Measurements from ENCODE around the gene RBM12. TPM values are rescaled to one million over a fixed set of nuclear protein-coding genes. Genes with fewer than 3 reads are reported as not detected.

Gene RBM12
- total and polyA plus RNA-seq, 5 donors from 2014 or later: 46.6 to 128 (median 55.3) TPM

GRCh38 chr20:35700625-35701148 lies 36.0 kb upstream of the RBM12 start:
- ATAC-seq (ENCODE audit: low read depth in 2 of 2) (no peak), DNase-seq (no peak)
- no peaks in the 10 kb centered on the region for H3K27me3 ChIP-seq (ENCODE audit: control insufficient read depth, insufficient read depth, low read length)
- Mint-ChIP-seq H3K4me1 (peaks cover 22 to 62% (median 38%) of the 10 kb centered on the region in 4 donors), H3K27me3 (no peaks in the 10 kb centered on the region), H3K9me3 (peaks cover 0 to 1% (median 0%) of the 10 kb centered on the region in 7 donors), H3K27ac (peak overlapping the region in 2 of 3 donors; percentile 78 to 89), H3K4me3 (peak overlapping the region; percentile 90 to 98 (median 94)), H3K36me3 (peaks cover 28% of the 10 kb centered on the region)
- H3K4me1 ChIP-seq (ENCODE audit: control insufficient read depth, insufficient read depth, low read length, poor library complexity, severe bottlenecking): peaks cover 27% of the 10 kb centered on the region
- no peak overlapping the region for H3K4me3 ChIP-seq (ENCODE audit: low read depth, low read length)
- peaks cover 47% of the 10 kb centered on the region for H3K36me3 ChIP-seq (ENCODE audit: control insufficient read depth, insufficient read depth, low read length)
- no peaks in the 10 kb centered on the region for H3K9me3 ChIP-seq (ENCODE audit: control insufficient read depth in 2 of 2, low read length in 2 of 2)
- H3K27ac ChIP-seq (ENCODE audit: insufficient read depth, low read length, poor library complexity, severe bottlenecking): peak overlapping the region; percentile 90

- Histone ChIP-seq H3K27ac (ENCODE audit: insufficient read depth, low read length, poor library complexity, severe bottlenecking) (peak overlapping the region; percentile 90), H3K9me3 (ENCODE audit: control insufficient read depth in 2 of 2, low read length in 2 of 2) (no peaks in the 10 kb centered on the region), H3K4me1 (ENCODE audit: control insufficient read depth, insufficient read depth, low read length, poor library complexity, severe bottlenecking) (peaks cover 27% of the 10 kb centered on the region), H3K36me3 (ENCODE audit: control insufficient read depth, insufficient read depth, low read length) (peaks cover 46% of the 10 kb centered on the region), H3K4me3 (ENCODE audit: low read depth, low read length) (peak overlapping the region; percentile 92), H3K27me3 (ENCODE audit: control insufficient read depth, insufficient read depth, low read length) (no peaks in the 10 kb centered on the region)
- peaks cover 0 to 1% (median 0%) of the 10 kb centered on the region in 7 donors for H3K9me3 Mint-ChIP-seq
- H3K27me3 Mint-ChIP-seq: no peaks in the 10 kb centered on the region
- no peak for DNase-seq
- H3K4me1 Mint-ChIP-seq: peaks cover 22 to 64% (median 40%) of the 10 kb centered on the region in 4 donors
- no peak for ATAC-seq (ENCODE audit: low read depth in 2 of 2)
- peak overlapping the region; percentile 89 to 98 (median 94) for H3K27ac Mint-ChIP-seq
- peak overlapping the region; percentile 90 to 98 (median 94) for H3K4me3 Mint-ChIP-seq
- H3K36me3 Mint-ChIP-seq: peaks cover 33% of the 10 kb centered on the region
These were observed 35.4 kb upstream of the RBM12 start for GRCh38 chr20:35699957-35700624.

- no peaks in the 10 kb centered on the region for H3K9me3 ChIP-seq (ENCODE audit: control insufficient read depth in 2 of 2, low read length in 2 of 2)
- H3K27me3 ChIP-seq (ENCODE audit: control insufficient read depth, insufficient read depth, low read length): no peaks in the 10 kb centered on the region
- DNase-seq (peak; percentile 83 to 90 (median 84)), ATAC-seq (ENCODE audit: low read depth in 2 of 2) (peak; percentile 91)
- H3K4me1 ChIP-seq (ENCODE audit: control insufficient read depth, insufficient read depth, low read length, poor library complexity, severe bottlenecking): peaks cover 27% of the 10 kb centered on the region
- Mint-ChIP-seq H3K27ac (peak within 1 kb of the TSS; percentile 89 to 98 (median 94)), H3K36me3 (peaks cover 27% of the 10 kb centered on the region), H3K27me3 (no peaks in the 10 kb centered on the region), H3K4me1 (peaks cover 22 to 58% (median 37%) of the 10 kb centered on the region in 4 donors), H3K4me3 (peak within 1 kb of the TSS; percentile 90 to 98 (median 94)), H3K9me3 (peaks cover 0 to 1% (median 0%) of the 10 kb centered on the region in 7 donors)
- peak within 1 kb of the TSS; percentile 90 for H3K27ac ChIP-seq (ENCODE audit: insufficient read depth, low read length, poor library complexity, severe bottlenecking)
- peak within 1 kb of the TSS; percentile 92 for H3K4me3 ChIP-seq (ENCODE audit: low read depth, low read length)
- peaks cover 41% of the 10 kb centered on the region for H3K36me3 ChIP-seq (ENCODE audit: control insufficient read depth, insufficient read depth, low read length)
These were observed 34.6 kb upstream of the RBM12 start, which contains the start of the genes NFS1 and ROMO1 for GRCh38 chr20:35699127-35699956. Gene NFS1, minus strand, starts transcription at chr20:35699352. Its CDS starts 64 bp downstream, at chr20:35699288. Gene ROMO1, plus strand, starts transcription at chr20:35699405. Its CDS starts 228 bp downstream, at chr20:35699633.

- H3K27me3 Mint-ChIP-seq: no peaks in the 10 kb centered on the region
- H3K9me3 ChIP-seq (ENCODE audit: control insufficient read depth in 2 of 2, low read length in 2 of 2): no peaks in the 10 kb centered on the region
- H3K27ac Mint-ChIP-seq: peak overlapping the region; percentile 70 to 94 (median 88)
- no peaks in the 10 kb centered on the region for H3K27me3 ChIP-seq (ENCODE audit: control insufficient read depth, insufficient read depth, low read length)
- H3K9me3 Mint-ChIP-seq: peaks cover 0 to 1% (median 0%) of the 10 kb centered on the region in 7 donors
- DNase-seq (peak in 1 of 3 donors; percentile 36), ATAC-seq (ENCODE audit: low read depth in 2 of 2) (peak; percentile 4 to 11)
- H3K36me3 Mint-ChIP-seq: peaks cover 19% of the 10 kb centered on the region
- peaks cover 22 to 52% (median 36%) of the 10 kb centered on the region in 4 donors for H3K4me1 Mint-ChIP-seq
- peaks cover 37% of the 10 kb centered on the region for H3K36me3 ChIP-seq (ENCODE audit: control insufficient read depth, insufficient read depth, low read length)
- peak overlapping the region; percentile 90 to 98 (median 94) for H3K4me3 Mint-ChIP-seq
- H3K4me1 ChIP-seq (ENCODE audit: control insufficient read depth, insufficient read depth, low read length, poor library complexity, severe bottlenecking): peaks cover 27% of the 10 kb centered on the region
- peak overlapping the region; percentile 89 for H3K4me3 ChIP-seq (ENCODE audit: low read depth, low read length)
- peak overlapping the region; percentile 90 for H3K27ac ChIP-seq (ENCODE audit: insufficient read depth, low read length, poor library complexity, severe bottlenecking)
These were observed 33.8 kb upstream of the RBM12 start for GRCh38 chr20:35698298-35699126.

GRCh38 chr20:35697696-35698297 lies 33.1 kb upstream of the RBM12 start:
- peaks cover 14% of the 10 kb centered on the region for H3K36me3 Mint-ChIP-seq
- no peak for DNase-seq

GRCh38 chr20:35695978-35696377 lies 31.3 kb upstream of the RBM12 start:
- ATAC-seq (ENCODE audit: low read depth in 2 of 2): no peak
- peaks cover 35% of the 10 kb centered on the region for H3K36me3 ChIP-seq (ENCODE audit: control insufficient read depth, insufficient read depth, low read length)
- peaks cover 24% of the 10 kb centered on the region for H3K4me1 ChIP-seq (ENCODE audit: control insufficient read depth, insufficient read depth, low read length, poor library complexity, severe bottlenecking)
- peak overlapping the region in 3 of 4 donors; percentile 42 to 86 (median 68) for H3K4me3 Mint-ChIP-seq
- H3K9me3 Mint-ChIP-seq: peaks cover 0 to 1% (median 0%) of the 10 kb centered on the region in 7 donors
- no peak overlapping the region for H3K27ac Mint-ChIP-seq
- no peak overlapping the region for H3K27ac ChIP-seq (ENCODE audit: insufficient read depth, low read length, poor library complexity, severe bottlenecking)
- H3K4me1 Mint-ChIP-seq: peaks cover 22 to 41% (median 29%) of the 10 kb centered on the region in 4 donors
- no peaks in the 10 kb centered on the region for H3K27me3 ChIP-seq (ENCODE audit: control insufficient read depth, insufficient read depth, low read length)
- DNase-seq: no peak
- no peaks in the 10 kb centered on the region for H3K9me3 ChIP-seq (ENCODE audit: control insufficient read depth in 2 of 2, low read length in 2 of 2)
- H3K36me3 Mint-ChIP-seq: peaks cover 10% of the 10 kb centered on the region
- H3K27me3 Mint-ChIP-seq: no peaks in the 10 kb centered on the region
- H3K4me3 ChIP-seq (ENCODE audit: low read depth, low read length): no peak overlapping the region

More at GRCh38 chr20:35697696-35698297, 33.1 kb upstream of the RBM12 start:
- Mint-ChIP-seq H3K27me3 (no peaks in the 10 kb centered on the region), H3K4me3 (peak overlapping the region; percentile 90 to 98 (median 94)), H3K27ac (peak overlapping the region; percentile 38 to 94 (median 88)), H3K4me1 (peaks cover 22 to 48% (median 35%) of the 10 kb centered on the region in 4 donors), H3K9me3 (peaks cover 0 to 1% (median 0%) of the 10 kb centered on the region in 7 donors)
- ATAC-seq (ENCODE audit: low read depth in 2 of 2): no peak
- peak overlapping the region; percentile 89 for H3K4me3 ChIP-seq (ENCODE audit: low read depth, low read length)
- peaks cover 36% of the 10 kb centered on the region for H3K36me3 ChIP-seq (ENCODE audit: control insufficient read depth, insufficient read depth, low read length)
- H3K27ac ChIP-seq (ENCODE audit: insufficient read depth, low read length, poor library complexity, severe bottlenecking): no peak overlapping the region
- H3K9me3 ChIP-seq (ENCODE audit: control insufficient read depth in 2 of 2, low read length in 2 of 2): no peaks in the 10 kb centered on the region
- no peaks in the 10 kb centered on the region for H3K27me3 ChIP-seq (ENCODE audit: control insufficient read depth, insufficient read depth, low read length)
- H3K4me1 ChIP-seq (ENCODE audit: control insufficient read depth, insufficient read depth, low read length, poor library complexity, severe bottlenecking): peaks cover 24% of the 10 kb centered on the region
